Measurements from ENCODE around the gene ASIC4.
A peak's percentile ranks its signal among the peaks of the same experiment; 100 is the strongest.

The ASIC4 gene

DNA sequence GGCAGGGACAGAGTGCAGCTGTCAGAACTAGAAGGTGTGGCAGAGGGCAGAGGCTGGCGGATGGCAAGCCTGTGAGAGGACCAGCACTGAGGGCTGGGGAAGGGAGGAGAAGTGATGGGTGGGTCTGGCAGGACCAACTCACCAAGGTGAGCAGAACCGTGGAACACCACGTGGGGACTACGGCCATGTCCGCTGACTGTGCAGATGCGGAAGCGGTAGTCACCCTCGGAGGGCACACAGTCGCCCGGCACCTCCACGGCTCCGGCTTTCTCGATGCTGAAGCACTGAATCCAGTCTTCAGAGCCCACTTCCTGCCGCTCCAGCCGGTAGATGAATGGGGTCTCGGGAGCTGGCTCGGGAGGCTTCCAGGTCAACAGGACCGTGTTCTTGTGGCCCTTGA lies 52.8 kb downstream of the ASIC4 start:
- H3K4me3 ChIP-seq (ENCODE audit: low read depth, low read length) = no peak overlapping the region

DNA sequence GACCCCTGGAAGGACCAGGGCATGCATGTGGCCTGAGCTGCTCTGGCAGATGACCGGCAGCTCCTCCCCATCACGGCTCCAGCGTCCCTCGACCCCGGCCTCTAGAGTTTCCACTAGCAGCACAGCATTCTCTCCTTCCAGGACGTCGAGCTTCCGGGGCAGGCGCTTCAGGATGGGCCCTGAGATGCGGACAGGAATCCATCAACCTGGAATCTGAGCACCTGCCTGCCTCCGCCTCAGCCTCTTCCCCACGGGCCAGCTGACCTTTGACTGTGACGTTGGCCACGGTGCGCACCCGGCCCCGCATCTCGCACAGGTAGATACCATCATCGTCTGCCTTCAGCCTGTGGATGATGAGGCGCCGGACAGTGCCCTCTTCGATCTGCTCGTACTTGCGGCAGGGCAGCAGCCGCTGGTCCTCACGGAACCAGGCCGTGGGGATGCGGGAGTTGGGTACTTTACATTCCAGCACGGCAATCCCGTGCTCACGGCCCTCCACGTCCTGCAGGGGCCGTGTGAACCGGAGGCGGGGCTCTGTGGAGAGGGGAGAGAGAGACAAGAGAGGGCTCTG lies 53.6 kb downstream of the ASIC4 start:
- no peak for DNase-seq (ENCODE audit: low read depth)
- no peak for TF ChIP-seq CTCF (IDR thresholded peaks at IDR 0.05; ENCODE audit: control insufficient read depth, extremely low read depth, insufficient read depth)
- H3K4me3 ChIP-seq (ENCODE audit: low read depth, low read length) = no peak overlapping the region

More for the DNA sequence above, 52.8 kb downstream of the ASIC4 start:
- no peak for TF ChIP-seq CTCF (IDR thresholded peaks at IDR 0.05; ENCODE audit: control insufficient read depth, extremely low read depth, insufficient read depth)
- no peak for DNase-seq (ENCODE audit: low read depth)

DNA sequence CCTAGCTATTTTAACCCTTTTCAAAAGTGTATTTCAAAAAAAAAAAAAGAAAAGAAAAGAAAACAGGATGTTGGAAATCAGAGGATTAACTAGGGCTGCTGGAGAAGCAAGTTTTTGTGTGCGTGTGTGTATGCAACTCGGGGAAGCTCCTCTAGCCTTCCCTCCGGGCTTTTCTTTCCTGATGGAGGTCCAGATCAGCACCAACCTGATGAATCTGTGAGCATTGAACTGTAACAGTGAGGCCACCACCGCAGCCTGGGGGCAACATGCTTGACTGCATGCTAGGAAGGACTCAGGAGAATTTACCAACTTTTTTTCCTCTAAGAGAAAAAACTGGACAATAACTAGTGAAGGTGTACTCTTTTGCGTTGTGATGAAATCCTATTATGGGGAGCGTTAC lies 54.8 kb downstream of the ASIC4 start:
- H3K4me3 ChIP-seq (ENCODE audit: low read depth, low read length) = no peak overlapping the region
- no peak for TF ChIP-seq CTCF (IDR thresholded peaks at IDR 0.05; ENCODE audit: control insufficient read depth, extremely low read depth, insufficient read depth)
- no peak for DNase-seq (ENCODE audit: low read depth)

DNA sequence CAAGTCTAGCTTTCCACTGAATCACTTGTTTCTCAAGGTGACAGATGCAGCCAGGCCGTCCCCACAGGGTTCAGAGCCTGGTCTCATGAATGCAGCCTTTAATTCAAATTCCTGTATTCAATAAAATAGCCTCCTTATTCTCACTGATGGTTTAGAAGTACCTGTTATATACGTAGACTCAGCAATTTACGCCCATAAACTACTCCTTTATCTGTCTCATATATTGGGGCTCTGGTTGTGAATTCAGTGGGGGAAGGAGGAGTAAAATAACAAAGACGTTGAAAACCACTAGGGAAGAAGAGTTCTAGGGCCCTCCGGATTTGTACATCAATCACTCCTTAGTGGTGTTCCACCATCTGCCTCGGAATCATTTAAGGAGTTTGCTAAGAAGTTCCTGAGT lies 55.4 kb downstream of the ASIC4 start:
- no peak for TF ChIP-seq CTCF (IDR thresholded peaks at IDR 0.05; ENCODE audit: control insufficient read depth, extremely low read depth, insufficient read depth)
- DNase-seq (ENCODE audit: low read depth) = no peak
- H3K4me3 ChIP-seq (ENCODE audit: low read depth, low read length) = no peak overlapping the region

GRCh38 chr2:219570194-219570923 lies 56.1 kb downstream of the ASIC4 start:
- 0 out of 2 replicates have a peak, but pooled peaks have one; percentile 11 for TF ChIP-seq CTCF (IDR thresholded peaks at IDR 0.05; ENCODE audit: control insufficient read depth, extremely low read depth, insufficient read depth)
- no peak for DNase-seq (ENCODE audit: low read depth)
- peak overlapping the region; percentile 34 for H3K4me3 ChIP-seq (ENCODE audit: low read depth, low read length)

DNA sequence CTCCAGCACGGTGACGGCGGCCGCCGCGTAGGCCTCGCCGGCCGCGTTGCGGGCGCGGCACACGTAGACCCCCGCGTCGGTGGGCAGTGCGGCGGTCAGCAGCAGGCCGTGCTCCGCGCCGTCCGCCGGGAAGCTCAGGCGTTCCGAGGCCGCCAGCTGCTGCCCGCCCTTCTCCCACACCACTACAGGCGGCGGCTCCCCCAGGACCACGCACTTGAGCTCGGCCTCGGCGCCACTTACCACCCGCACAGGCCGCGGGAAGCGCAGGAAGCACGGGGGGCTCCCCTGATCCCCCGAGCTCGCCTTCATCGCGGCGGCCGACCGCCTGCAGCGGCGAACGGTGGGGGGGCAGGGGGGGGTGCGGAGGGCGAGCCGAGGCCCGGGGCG lies 56.6 kb downstream of the ASIC4 start:
- H3K4me3 ChIP-seq (ENCODE audit: low read depth, low read length) = peak overlapping the region; percentile 34
- no peak for DNase-seq (ENCODE audit: low read depth)

More for the DNA sequence above, 56.6 kb downstream of the ASIC4 start:
- no peak for TF ChIP-seq CTCF (IDR thresholded peaks at IDR 0.05; ENCODE audit: control insufficient read depth, extremely low read depth, insufficient read depth)

Data from LNCaP clone FGC (cell line).